CD14-positive monocyte (primary cell): ENCODE measurements around the gene AFF3. TPM values are rescaled to one million over a fixed set of nuclear protein-coding genes. Genes with fewer than 3 reads are reported as not detected.

Experiments
- DNase-seq, 3 donors: peaks; one replicate each; pipeline ENCODE4 v3.0.0-alpha.2; 2011 to 2022
- H2AFZ ChIP-seq: 2 replicates; pipeline ENCODE4 v1.6.0; 2012; ENCODE audit warnings: mild to moderate bottlenecking, low read depth, low read length, inconsistent platforms; ENCODE audit not compliant: insufficient read depth, poor library complexity, severe bottlenecking
- H3K27ac ChIP-seq, 2 donors: 1 replicate in 1 of 2; 2 replicates in 1 of 2; pipeline ENCODE4 v1.5.1; 2012 to 2013; ENCODE audit warnings: low read length in 2 of 2, control low read depth in 1 of 2, inconsistent platforms in 1 of 2, low read depth in 1 of 2, mild to moderate bottlenecking in 1 of 2
- H3K27me3 ChIP-seq, 2 donors: one replicate each; pipeline versions ENCODE4 v1.6.0 to v1.6.1; 2011 to 2013; ENCODE audit warnings: low read length in 2 of 2; ENCODE audit not compliant: control insufficient read depth in 2 of 2, insufficient read depth in 2 of 2
- H3K36me3 ChIP-seq, 2 donors: replicated peaks in 1 of 2; 1 replicate in 1 of 2; 2 replicates in 1 of 2; pipeline versions ENCODE4 v1.5.1 to v1.6.1; 2012 to 2013; ENCODE audit warnings: low read length in 2 of 2, control low read depth in 1 of 2, inconsistent platforms in 1 of 2, mild to moderate bottlenecking in 1 of 2; ENCODE audit not compliant: insufficient read depth in 2 of 2, control insufficient read depth in 1 of 2
- H3K4me1 ChIP-seq, 2 donors: 1 replicate in 1 of 2; 2 replicates in 1 of 2; pipeline versions ENCODE4 v1.5.1 to v1.6.1; 2012 to 2013; ENCODE audit warnings: low read length in 2 of 2, control low read depth in 1 of 2, inconsistent platforms in 1 of 2, mild to moderate bottlenecking in 1 of 2, moderate library complexity in 1 of 2; ENCODE audit not compliant: insufficient read depth in 2 of 2, control insufficient read depth in 1 of 2
- H3K4me2 ChIP-seq: replicated peaks from 2 replicates; pipeline ENCODE3; 2012; ENCODE audit warnings: low read length, moderate library complexity, mild to moderate bottlenecking; ENCODE audit not compliant: poor library complexity, severe bottlenecking; ENCODE audit errors: extremely low read depth
- H3K4me3 ChIP-seq, 3 experiments: fragments of 200-600 bp in 1 of 3; sonication (generic) in 1 of 3; replicated peaks in 1 of 3; 1 replicate in 2 of 3; 2 replicates in 1 of 3; pipeline ENCODE4 v1.5.1; 2011 to 2013; ENCODE audit warnings: low read length in 3 of 3, mild to moderate bottlenecking in 3 of 3, control low read depth in 2 of 3, low read depth in 2 of 3, inconsistent platforms in 1 of 3, moderate library complexity in 1 of 3
- H3K79me2 ChIP-seq: 2 replicates; pipeline ENCODE4 v1.6.0; 2012; ENCODE audit warnings: mild to moderate bottlenecking, control low read depth, inconsistent platforms, low read length, moderate library complexity; ENCODE audit not compliant: insufficient read depth
- H3K9ac ChIP-seq: 2 replicates; pipeline ENCODE4 v1.6.0; 2017; ENCODE audit warnings: low read length, mild to moderate bottlenecking; ENCODE audit not compliant: insufficient read depth, poor library complexity, severe bottlenecking
- H3K9me3 ChIP-seq, 2 donors: replicated peaks in 1 of 2; 1 replicate in 1 of 2; 2 replicates in 1 of 2; pipeline versions ENCODE4 v1.5.1 to v1.6.1; 2012 to 2013; ENCODE audit warnings: low read length in 2 of 2, control low read depth in 1 of 2; ENCODE audit not compliant: control insufficient read depth in 1 of 2, insufficient read depth in 1 of 2
- H4K20me1 ChIP-seq: 2 replicates; pipeline ENCODE4 v1.6.0; 2012; ENCODE audit warnings: mild to moderate bottlenecking, low read length, control low read depth, moderate library complexity; ENCODE audit not compliant: insufficient read depth
- H3K27ac Mint-ChIP-seq, 7 donors: one replicate each; pipeline ENCODE4 v1.8.0; 2020; ENCODE audit warnings: mild to moderate bottlenecking in 7 of 7, mixed read lengths in 7 of 7, moderate library complexity in 6 of 7, inconsistent platforms in 2 of 7
- H3K27me3 Mint-ChIP-seq, 3 donors: one replicate each; pipeline ENCODE4 v1.8.0; 2021 to 2022; ENCODE audit warnings: low read depth in 3 of 3, mild to moderate bottlenecking in 3 of 3, mixed read lengths in 3 of 3, moderate library complexity in 3 of 3, inconsistent platforms in 1 of 3
- H3K36me3 Mint-ChIP-seq, 2 donors: one replicate each; pipeline ENCODE4 v1.8.0; 2020; ENCODE audit warnings: mixed read lengths in 2 of 2, inconsistent platforms in 1 of 2, mild to moderate bottlenecking in 1 of 2
- H3K4me1 Mint-ChIP-seq: one replicate; pipeline ENCODE4 v1.8.0; 2020; ENCODE audit warnings: mild to moderate bottlenecking, mixed read lengths
- H3K4me3 Mint-ChIP-seq, 2 donors: one replicate each; pipeline ENCODE4 v1.8.0; 2020; ENCODE audit warnings: mild to moderate bottlenecking in 2 of 2, mixed read lengths in 2 of 2, moderate library complexity in 1 of 2
- H3K9me3 Mint-ChIP-seq, 7 donors: one replicate each; pipeline ENCODE4 v1.8.0; 2020 to 2022; ENCODE audit warnings: mixed read lengths in 7 of 7, mild to moderate bottlenecking in 6 of 7, moderate library complexity in 6 of 7, inconsistent platforms in 2 of 7
- WGBS: methylation state at CpG from one replicate; pipeline ENCODE4 v1.1.5; 2013; ENCODE audit warnings: missing lambda C conversion rate; ENCODE audit not compliant: insufficient coverage; 5-methylcytosine and 5-hydroxymethylcytosine counted together
- intact Hi-C, 2 donors: fragments of 100-400 bp; cut with micrococcal nuclease; formaldehyde crosslinking; loops; one replicate each; pipeline versions ENCODE4 v1.15.0 to v1.15.1; 2023
- polyA plus RNA-seq, 3 donors: library from polyadenylated mRNA; depleted of rRNA in 1 of 3; unstranded in 2 of 3; stranded (reverse) in 1 of 3; fragments of 300-500 nt in 2 of 3; fragments of >200 nt in 1 of 3; fragmentation: Illumina TruSeq in 2 of 3; gene quantifications; 1 replicate in 2 of 3; 2 replicates in 1 of 3; pipeline ENCODE4 v1.2.3, GENCODE V29; 2012 to 2021
- TF ChIP-seq, protein P1 (sequence below): fragments of 200-600 bp; IDR thresholded peaks from one replicate; pipeline ENCODE4 v1.8.0; 2022; ENCODE audit warnings: antibody characterized with exemption, mild to moderate bottlenecking

Gene AFF3
- polyA plus RNA-seq, 3 donors, result 0.17 to 4.1 (median 0.49) TPM

DNA sequence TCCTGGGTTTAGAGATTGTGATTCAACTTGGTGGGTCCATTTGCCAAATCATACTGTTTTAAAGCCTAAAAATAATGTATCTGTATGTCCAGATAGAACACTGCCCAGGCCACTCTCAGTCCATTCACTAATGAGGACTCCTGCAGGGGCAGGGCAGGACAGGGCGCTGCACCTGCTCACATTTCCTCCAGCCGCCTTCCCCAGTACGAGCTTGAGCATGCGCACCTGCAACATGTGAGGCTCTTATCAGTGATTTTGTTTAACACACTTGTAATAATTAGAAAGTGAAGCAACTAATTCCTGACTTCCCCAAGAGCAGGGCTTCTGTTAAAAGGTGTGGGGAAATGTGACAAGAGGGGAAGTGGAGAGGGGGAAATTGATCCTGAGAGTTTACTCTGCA is 89.7 kb downstream of the AFF3 start:
- Histone ChIP-seq H3K27me3 (no peaks in the 10 kb centered on the region), H3K9ac (no peak overlapping the region), H3K79me2 (no peaks in the 10 kb centered on the region), H3K4me3 (no peak overlapping the region), H3K27ac (no peak overlapping the region), H4K20me1 (no peaks in the 10 kb centered on the region), H3K36me3 (no peaks in the 10 kb centered on the region), H3K9me3 (no peaks in the 10 kb centered on the region), H3K4me2 (no peak overlapping the region), H2AFZ (no peak overlapping the region), H3K4me1 (peaks cover 6 to 7% of the 10 kb centered on the region in 2 donors)
- no peak overlapping the region for H3K27ac Mint-ChIP-seq
- no peaks in the 10 kb centered on the region for H3K9me3 Mint-ChIP-seq
- 90% methylated on average over 2 of the region's 4 CpGs for WGBS
- H3K4me1 Mint-ChIP-seq, result peaks cover 21% of the 10 kb centered on the region
- no peak for DNase-seq
- H3K4me3 Mint-ChIP-seq, result no peak overlapping the region
- H3K27me3 Mint-ChIP-seq, result no peaks in the 10 kb centered on the region
- peaks cover 0 to 10% of the 10 kb centered on the region in 2 donors for H3K36me3 Mint-ChIP-seq
- TF ChIP-seq, protein P1, sequence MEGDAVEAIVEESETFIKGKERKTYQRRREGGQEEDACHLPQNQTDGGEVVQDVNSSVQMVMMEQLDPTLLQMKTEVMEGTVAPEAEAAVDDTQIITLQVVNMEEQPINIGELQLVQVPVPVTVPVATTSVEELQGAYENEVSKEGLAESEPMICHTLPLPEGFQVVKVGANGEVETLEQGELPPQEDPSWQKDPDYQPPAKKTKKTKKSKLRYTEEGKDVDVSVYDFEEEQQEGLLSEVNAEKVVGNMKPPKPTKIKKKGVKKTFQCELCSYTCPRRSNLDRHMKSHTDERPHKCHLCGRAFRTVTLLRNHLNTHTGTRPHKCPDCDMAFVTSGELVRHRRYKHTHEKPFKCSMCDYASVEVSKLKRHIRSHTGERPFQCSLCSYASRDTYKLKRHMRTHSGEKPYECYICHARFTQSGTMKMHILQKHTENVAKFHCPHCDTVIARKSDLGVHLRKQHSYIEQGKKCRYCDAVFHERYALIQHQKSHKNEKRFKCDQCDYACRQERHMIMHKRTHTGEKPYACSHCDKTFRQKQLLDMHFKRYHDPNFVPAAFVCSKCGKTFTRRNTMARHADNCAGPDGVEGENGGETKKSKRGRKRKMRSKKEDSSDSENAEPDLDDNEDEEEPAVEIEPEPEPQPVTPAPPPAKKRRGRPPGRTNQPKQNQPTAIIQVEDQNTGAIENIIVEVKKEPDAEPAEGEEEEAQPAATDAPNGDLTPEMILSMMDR, result no peak
- intact Hi-C loops, result no loop called here

DNA sequence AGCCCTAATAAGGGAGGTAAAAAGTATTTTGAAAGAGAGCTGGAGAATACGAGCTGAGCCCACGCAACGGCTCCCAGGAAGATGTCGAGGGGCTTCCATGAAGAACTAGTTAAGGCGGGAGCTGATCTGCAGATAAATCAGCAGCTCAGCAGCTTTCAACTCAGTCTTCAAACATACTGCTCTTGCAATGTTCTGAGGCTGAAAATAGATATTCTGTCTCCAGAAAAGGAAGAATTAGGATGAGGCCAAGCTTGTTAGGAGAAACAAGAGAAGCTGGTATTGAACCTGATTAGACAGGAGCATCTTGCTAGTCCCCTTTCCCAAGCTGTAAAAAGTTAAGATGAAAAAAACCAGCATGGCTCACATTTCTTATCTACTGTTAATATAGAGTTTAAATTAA is 91.1 kb downstream of the AFF3 start:
- no peak overlapping the region for H3K4me3 Mint-ChIP-seq
- H3K36me3 Mint-ChIP-seq, result peaks cover 2 to 9% of the 10 kb centered on the region in 2 donors
- TF ChIP-seq, protein P1, result no peak
- peaks cover 0 to 1% (median 0%) of the 10 kb centered on the region in 3 donors for H3K27me3 Mint-ChIP-seq
- H4K20me1 ChIP-seq, result no peaks in the 10 kb centered on the region
- no peak overlapping the region for H3K4me2 ChIP-seq
- no peak overlapping the region for H3K27ac ChIP-seq
- no peaks in the 10 kb centered on the region for H3K9me3 ChIP-seq
- no peaks in the 10 kb centered on the region for H3K27me3 ChIP-seq
- peaks cover 6 to 7% of the 10 kb centered on the region in 2 donors for H3K4me1 ChIP-seq
- no peak overlapping the region for H3K4me3 ChIP-seq
- no peaks in the 10 kb centered on the region for H3K36me3 ChIP-seq
- no peaks in the 10 kb centered on the region for H3K79me2 ChIP-seq
- no peak overlapping the region for H3K9ac ChIP-seq
- DNase-seq, result no peak
- H3K4me1 Mint-ChIP-seq, result peaks cover 21% of the 10 kb centered on the region
- WGBS, result no CpG with 5 or more reads among the region's 5 CpGs
- H3K9me3 Mint-ChIP-seq, result no peaks in the 10 kb centered on the region
- intact Hi-C loops, result no loop called here
- H2AFZ ChIP-seq, result no peak overlapping the region
- no peak overlapping the region for H3K27ac Mint-ChIP-seq
